HG03442 (cell line): ENCODE measurements around the gene DDX19B.
"Not testable (repeated sequence)": the region's sequence is repeated elsewhere in the genome, so short reads cannot be mapped to it uniquely, and the experiment has no call there.

Experiments
- ATAC-seq: cut with Tn5 transposase; IDR thresholded peaks from one replicate; pipeline ENCODE4 v1.9.1; 2021; ENCODE audit warnings: mild to moderate bottlenecking, moderate library complexity; ENCODE audit not compliant: unreplicated experiment

The DDX19B gene

DNA sequence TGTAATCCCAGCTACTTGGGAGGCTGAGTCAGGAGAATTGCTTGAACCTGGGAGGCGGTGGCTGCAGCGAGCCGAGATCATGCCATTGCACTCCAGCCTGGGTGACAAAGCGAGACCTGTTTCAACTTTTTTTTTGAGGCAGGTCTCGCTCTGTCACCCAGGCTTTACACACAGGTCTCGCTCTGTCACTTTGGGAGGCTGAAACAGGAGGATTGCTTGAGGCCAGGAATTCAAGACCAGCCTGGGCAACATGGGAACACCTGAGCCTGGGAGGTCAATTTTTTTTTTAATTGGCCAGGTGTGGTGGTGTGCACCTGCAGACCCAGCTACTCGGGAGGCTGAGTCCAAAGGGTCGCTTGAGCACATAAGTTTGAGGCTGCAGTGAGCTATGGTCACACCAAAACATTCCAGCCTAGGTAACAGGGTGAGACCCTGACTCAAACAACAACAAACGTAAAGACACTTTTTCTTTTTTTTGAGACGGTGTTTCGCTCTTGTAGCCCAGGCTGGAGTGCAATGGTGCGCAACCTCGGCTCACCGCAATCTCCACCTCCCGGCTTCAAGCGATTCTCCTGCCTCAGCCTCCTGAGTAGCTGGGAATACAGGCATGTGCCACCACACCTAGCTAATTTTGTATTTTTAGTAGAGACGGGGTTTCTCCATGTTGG is 11.5 kb upstream of the DDX19B start:
- ATAC-seq, result not testable (repeated sequence)

GRCh38 chr16:70289229-70290094 is 9.5 kb upstream of the DDX19B start, which contains the start of gene AARS1:
Gene AARS1 (minus strand): TSS chr16:70289506. CDS start chr16:70282763, 6,743 bp downstream.
- peak; percentile 97 for ATAC-seq

GRCh38 chr16:70290949-70291519 is 8.0 kb upstream of the DDX19B start:
- no peak for ATAC-seq

DNA sequence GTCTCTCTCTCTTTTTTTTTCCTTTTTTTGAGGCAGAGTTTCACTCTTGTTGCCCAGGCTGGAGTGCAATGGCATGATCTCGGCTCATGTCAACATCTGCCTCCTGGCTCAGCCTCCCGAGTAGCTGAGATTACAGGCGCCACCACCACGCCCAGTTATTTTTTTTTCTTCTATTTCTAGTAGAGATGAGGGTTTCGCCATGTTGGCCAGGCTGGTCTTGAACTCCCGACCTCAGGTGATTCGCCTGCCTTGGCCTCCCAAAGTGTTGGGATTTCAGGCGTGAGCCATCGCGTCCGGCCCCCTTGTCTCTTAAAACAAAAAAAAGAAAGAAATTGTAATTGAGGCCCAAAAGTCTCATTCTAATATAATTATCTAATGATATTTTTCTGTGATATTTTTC is 6.8 kb upstream of the DDX19B start:
- not testable (repeated sequence) for ATAC-seq

GRCh38 chr16:70294385-70295025 is 4.5 kb upstream of the DDX19B start:
- no peak for ATAC-seq

DNA sequence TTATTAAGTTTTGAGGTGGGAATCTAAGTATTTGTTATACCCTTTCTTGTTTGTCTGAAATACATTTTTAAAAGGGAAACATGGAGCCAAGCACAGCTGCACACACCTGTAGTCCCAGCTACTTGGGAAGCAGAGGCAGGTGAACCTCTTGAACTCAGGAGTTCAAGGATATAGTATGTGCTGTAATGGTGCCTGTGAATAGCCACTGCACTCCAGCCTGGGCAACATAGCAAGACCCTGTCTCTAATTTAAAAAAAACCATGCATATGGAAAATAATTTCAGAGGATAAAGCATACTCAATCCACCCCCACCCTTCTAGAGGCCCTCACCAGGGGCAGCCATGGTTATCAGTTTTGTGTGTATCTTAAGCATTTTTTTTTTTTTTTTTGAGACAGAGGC is 3.4 kb upstream of the DDX19B start:
- no peak for ATAC-seq

- no peak for ATAC-seq
Measured at GRCh38 chr16:70301121-70301520, 2.1 kb downstream of the DDX19B start.

DNA sequence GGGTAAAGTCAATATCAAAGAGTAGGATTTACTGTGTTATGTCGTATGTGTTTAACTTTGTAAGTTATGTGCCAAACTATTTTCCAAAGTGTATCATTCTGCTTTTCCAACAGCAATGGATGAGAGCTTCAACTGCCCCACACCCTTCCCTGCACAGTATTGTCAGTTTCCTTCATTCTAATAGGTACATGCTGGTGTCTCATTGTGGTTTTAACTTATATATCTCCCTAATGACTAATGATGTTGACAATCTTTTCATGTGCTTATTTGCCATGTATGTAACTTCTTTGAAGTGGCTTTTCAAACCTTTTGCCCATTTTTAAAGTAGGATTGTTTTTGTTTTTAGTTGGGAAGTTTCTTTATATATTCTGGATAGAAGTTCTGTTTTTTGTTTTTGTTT is 3.8 kb downstream of the DDX19B start:
- no peak for ATAC-seq

GRCh38 chr16:70304892-70305448 is 6.0 kb downstream of the DDX19B start:
- no peak for ATAC-seq

DNA sequence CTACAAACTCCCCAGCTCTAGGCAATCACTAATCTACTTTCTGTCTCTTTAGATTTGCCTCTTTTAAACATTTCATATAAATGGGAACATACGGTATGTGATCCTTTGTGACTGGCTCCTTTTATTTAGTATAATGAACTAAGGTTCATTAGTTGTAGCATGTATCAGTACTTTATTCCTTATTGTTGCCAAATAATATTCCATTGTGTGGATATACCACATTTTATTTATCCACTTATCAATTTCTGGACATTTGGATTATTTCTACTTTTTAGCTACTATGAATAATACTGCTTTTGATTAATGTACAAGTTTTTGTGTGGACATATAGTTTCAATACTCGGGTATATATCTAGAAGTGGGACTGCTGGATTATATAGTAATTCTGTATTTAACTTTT is 7.9 kb downstream of the DDX19B start:
- no peak for ATAC-seq

- not testable (repeated sequence) for ATAC-seq
Measured at GRCh38 chr16:70307726-70308125, 8.7 kb downstream of the DDX19B start.

DNA sequence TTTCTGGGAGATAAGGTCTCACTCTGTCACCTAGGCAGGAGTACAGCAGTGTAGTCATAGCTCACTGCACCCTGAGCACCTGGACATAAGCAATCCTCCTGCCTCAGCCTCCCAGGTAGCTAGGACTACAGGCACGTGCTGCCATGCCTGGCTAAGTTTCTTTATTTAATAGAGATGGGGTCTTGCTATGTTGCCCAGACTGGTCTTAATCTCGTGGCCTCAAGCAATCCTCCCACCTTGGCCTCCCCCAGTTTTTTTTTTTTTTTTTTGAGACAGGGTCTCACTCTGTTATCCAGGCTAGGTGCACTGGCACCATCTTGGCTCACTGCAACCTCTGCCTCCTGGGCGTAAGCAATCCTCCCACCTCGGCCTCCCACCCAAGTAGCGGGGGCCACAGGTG is 21.1 kb downstream of the DDX19B start:
- no peak for ATAC-seq

DNA sequence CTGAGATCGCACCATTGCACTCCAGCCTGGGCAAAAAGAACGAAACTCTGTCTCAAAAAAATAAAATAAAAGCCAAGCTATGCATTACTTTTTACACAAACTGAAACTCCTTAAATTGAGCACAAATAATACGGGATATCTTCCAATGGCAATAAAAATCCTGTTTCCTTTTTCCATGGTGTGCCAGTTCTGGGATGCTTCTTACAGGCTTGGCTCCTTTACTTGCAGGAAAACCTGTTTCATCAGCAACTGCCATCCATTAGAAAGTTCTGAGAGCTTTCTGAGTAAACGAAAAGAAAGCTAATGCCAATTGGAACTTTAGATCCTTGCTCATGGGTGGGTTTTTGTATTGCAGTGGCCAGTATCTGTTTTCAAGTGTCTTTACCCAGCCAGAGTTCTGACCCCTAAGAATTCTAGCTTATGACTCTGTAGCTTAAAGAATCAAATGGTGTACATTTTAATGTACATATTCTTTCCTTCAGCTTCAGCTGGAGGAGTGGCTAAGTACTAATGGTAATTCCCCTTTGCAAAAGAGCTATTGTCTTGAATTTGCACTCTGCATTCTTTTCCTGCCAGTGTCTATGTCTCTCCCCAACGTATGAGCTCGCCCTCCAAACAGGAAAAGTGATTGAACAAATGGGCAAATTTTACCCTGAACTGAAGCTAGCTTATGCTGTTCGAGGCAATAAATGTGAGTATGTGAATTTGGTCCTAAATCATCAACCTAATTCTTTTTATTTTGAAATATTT is 26.2 kb downstream of the DDX19B start:
- ATAC-seq, result no peak

DNA sequence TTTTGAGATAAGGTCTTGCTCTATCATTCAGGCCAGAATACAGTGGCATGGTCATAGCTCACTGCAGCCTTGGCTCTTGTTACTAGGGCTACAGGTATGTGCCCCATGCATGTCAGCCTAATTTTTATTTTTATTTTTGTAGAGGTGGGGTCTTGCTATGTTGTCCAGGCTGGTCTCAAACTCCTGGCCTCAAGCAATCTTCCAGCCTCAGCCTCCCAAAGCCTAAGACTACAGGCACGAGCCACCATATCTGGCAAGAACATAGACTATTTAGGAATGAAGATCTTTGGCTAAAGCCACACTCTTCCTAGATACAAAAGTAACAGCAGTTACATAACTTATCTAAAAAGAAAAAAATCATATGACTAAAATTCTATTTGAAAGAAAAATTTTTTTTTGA is 32.1 kb downstream of the DDX19B start:
- no peak for ATAC-seq

DNA sequence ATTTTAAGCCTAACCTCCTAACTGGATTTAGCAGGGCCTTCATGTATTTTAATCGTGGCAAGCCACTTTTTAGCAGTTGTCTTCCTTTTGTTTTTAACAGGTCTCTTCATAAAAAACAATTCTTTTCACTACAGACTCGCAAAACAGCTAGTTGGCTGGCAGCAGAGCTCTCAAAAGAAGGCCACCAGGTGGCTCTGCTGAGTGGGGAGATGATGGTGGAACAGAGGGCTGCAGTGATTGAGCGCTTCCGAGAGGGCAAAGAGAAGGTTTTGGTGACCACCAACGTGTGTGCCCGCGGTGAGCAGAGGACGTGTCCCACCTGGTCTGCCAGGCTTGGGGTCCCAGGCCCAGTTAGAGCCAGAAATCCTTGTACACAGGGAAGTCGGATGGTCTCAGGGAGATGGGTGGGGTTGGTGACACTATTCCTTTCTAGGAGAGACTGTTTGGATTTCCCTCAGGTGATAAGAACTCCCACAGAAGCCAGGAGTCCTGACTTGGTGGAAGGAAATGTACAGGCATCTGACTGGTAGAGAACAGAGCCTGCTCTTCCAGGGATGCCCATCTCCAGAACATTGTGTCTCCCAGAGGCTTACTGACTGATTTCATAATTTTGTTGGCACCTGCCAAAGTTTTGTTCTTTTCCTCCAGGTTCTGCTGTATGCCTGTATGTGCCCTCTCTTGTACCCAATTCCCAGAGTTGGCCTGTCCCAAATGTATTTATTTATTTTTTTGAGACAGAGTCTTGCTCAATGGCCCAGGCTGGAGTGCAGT is 32.8 kb downstream of the DDX19B start:
- ATAC-seq, result no peak

DNA sequence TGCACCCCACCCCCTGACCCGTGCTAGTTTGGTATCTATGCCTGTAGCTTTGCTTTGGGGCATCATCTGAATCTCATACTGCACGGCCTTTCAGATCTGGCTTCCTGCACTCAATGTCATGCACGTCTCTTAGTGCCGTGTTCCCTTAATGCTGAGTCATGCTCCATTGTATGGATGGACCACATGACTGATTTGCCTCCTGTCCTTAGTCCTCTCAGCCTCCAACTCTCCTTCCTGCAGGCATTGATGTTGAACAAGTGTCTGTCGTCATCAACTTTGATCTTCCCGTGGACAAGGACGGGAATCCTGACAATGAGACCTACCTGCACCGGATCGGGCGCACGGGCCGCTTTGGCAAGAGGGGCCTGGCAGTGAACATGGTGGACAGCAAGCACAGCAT is 33.7 kb downstream of the DDX19B start:
- not testable (repeated sequence) for ATAC-seq

DNA sequence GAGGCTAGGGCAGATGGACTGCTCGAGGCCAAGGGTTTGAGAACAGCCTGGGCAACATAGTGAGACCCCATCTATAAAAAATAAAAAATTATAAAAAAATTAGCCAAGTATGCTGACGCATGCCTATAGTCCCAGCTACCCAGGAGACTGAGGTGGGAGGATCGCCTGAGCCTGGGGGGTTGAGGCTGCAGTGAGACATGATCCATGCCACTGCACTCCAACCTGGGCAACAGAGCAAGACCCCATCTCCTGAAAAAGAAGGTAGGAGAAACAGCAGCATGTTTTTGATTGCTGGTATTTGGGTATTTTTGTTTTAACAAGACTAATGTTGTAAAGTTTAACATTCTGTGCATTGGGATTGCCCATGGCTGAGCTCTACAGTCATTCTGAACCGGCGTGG is 38.8 kb downstream of the DDX19B start:
- no peak for ATAC-seq

DNA sequence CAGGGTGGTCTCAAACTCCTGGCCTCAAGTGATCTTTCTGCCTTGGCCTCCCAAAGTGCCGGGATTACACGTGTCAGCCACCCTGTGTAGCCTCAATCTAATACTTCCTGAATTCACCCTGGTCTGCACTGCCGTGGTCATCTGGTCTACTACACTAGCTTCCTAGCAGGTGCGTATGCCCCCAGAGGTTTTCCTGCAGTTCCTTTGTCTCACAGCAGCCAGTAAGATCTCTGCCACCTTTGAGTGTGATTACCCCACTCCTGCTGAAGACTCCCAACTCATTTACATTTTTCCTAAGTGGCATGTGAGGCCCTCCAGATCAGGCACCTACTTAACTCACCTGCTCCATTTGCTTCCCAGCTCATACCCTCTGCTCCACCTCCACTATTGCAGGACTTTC is 42.6 kb downstream of the DDX19B start:
- ATAC-seq, result no peak

DNA sequence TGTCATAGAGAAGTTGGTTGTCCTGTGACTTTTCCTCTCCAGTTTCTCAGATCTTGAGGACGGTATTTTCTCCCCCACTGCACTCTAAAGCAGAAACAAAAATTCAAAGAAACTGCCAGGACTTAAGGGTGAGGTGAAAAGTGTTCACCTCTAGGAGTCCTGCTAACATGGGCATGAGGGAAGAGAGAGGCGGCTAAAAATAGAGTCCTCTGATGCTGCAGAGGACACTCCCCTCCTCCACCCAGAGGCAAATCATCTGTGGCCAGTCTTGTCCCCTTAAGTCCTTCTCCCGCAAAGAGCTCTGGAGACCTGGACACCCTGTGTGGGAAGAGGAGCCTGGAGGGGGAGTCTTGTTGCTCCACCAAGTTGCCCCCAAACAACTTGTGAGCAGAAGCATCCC is 43.0 kb downstream of the DDX19B start:
- ATAC-seq, result no peak

DNA sequence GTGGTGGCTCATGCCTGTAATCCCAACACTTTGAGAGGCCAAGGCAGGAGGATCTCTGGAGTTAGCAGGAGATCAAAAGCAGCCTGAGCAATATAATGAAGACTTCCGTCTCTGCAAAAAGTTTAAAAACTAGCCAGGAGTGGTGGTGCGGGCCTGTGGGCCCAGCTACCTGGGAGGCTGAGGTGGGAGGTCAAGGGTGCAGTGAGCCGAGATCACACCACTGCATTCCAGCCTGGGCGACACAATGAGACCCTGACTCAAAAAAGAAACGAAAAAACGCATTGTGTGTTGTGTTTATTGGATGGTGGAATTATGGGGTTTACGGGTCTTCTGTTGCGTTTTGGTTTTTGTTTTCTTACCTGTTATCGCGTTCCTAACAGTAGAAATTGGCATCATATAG is 46.9 kb downstream of the DDX19B start:
- no peak for ATAC-seq
